CD4-positive, CD25-positive, alpha-beta regulatory T cell (primary cell): ENCODE measurements around the gene UBQLN1. TPM values are rescaled to one million over a fixed set of nuclear protein-coding genes. Genes with fewer than 3 reads are reported as not detected.

Experiments used
- ATAC-seq, 2 donors: fragments of 150-1000 bp; cut with Tn5 transposase; one replicate each; pipeline ENCODE4 v1.10.0; 2021; ENCODE audit warnings: low read depth in 2 of 2, moderate number of reproducible peaks in 2 of 2, moderate library complexity in 1 of 2
- DNase-seq, 3 donors: peaks; one replicate each; pipeline versions ENCODE4 v3.0.0 to v3.0.0-alpha.2; 2012 to 2022; ENCODE audit warnings: mixed read lengths in 1 of 3
- H3K27ac ChIP-seq: one replicate; pipeline ENCODE4 v1.7.0; 2013; ENCODE audit warnings: mild to moderate bottlenecking, low read length; ENCODE audit not compliant: insufficient read depth, poor library complexity, severe bottlenecking
- H3K27me3 ChIP-seq: one replicate; pipeline ENCODE4 v1.7.0; 2013; ENCODE audit warnings: low read length; ENCODE audit not compliant: control insufficient read depth, insufficient read depth
- H3K36me3 ChIP-seq: one replicate; pipeline ENCODE4 v1.7.0; 2013; ENCODE audit warnings: mild to moderate bottlenecking, low read length, moderate library complexity; ENCODE audit not compliant: control insufficient read depth, insufficient read depth
- H3K4me1 ChIP-seq: 2 replicates; pipeline ENCODE4 v1.7.0; 2013; ENCODE audit warnings: mild to moderate bottlenecking, low read length; ENCODE audit not compliant: insufficient read depth, control insufficient read depth, poor library complexity, severe bottlenecking
- H3K4me3 ChIP-seq: one replicate; pipeline ENCODE4 v1.7.0; 2013; ENCODE audit warnings: low read depth, mild to moderate bottlenecking, low read length, moderate library complexity
- H3K9me3 ChIP-seq, 2 experiments: 1 replicate in 1 of 2; 2 replicates in 1 of 2; pipeline ENCODE4 v1.7.0; 2013; ENCODE audit warnings: low read length in 2 of 2, mild to moderate bottlenecking in 1 of 2, moderate library complexity in 1 of 2; ENCODE audit not compliant: control insufficient read depth in 2 of 2
- H3K27ac Mint-ChIP-seq, 3 donors: one replicate each; pipeline ENCODE4 v1.8.0; 2020 to 2022; ENCODE audit warnings: mild to moderate bottlenecking in 3 of 3, mixed read lengths in 3 of 3, moderate library complexity in 2 of 3
- H3K27me3 Mint-ChIP-seq: one replicate; pipeline ENCODE4 v1.8.0; 2022; ENCODE audit warnings: mild to moderate bottlenecking, mixed read lengths
- H3K36me3 Mint-ChIP-seq: one replicate; pipeline ENCODE4 v1.8.0; 2020; ENCODE audit warnings: mixed read lengths
- H3K4me1 Mint-ChIP-seq, 4 donors: one replicate each; pipeline ENCODE4 v1.8.0; 2020 to 2022; ENCODE audit warnings: mixed read lengths in 4 of 4, mild to moderate bottlenecking in 1 of 4
- H3K4me3 Mint-ChIP-seq, 4 donors: one replicate each; pipeline ENCODE4 v1.8.0; 2020 to 2022; ENCODE audit warnings: mild to moderate bottlenecking in 4 of 4, mixed read lengths in 4 of 4, moderate library complexity in 3 of 4
- H3K9me3 Mint-ChIP-seq, 7 donors: one replicate each; pipeline ENCODE4 v1.8.0; 2020 to 2022; ENCODE audit warnings: mixed read lengths in 7 of 7, mild to moderate bottlenecking in 3 of 7, moderate library complexity in 2 of 7
- polyA plus RNA-seq, 4 donors: library from polyadenylated mRNA; unstranded; fragments of 300-500 nt; fragmentation: Illumina TruSeq; gene quantifications; one replicate each; pipeline ENCODE4 v1.2.3, GENCODE V29; 2021
- total RNA-seq: library from RNA; stranded (reverse); gene quantifications from one replicate; pipeline ENCODE4 v1.2.3, GENCODE V29; 2022

The UBQLN1 gene
- total and polyA plus RNA-seq, 5 donors from 2014 or later: 70.0 to 141 (median 78.1) TPM

GRCh38 chr9:83722726-83723495 lies 15.2 kb upstream of the UBQLN1 start:
- Mint-ChIP-seq H3K4me3 (no peak overlapping the region), H3K4me1 (no peaks in the 10 kb centered on the region), H3K36me3 (peaks cover 4% of the 10 kb centered on the region), H3K27ac (no peak overlapping the region), H3K27me3 (peaks cover 4% of the 10 kb centered on the region), H3K9me3 (no peaks in the 10 kb centered on the region)
- Histone ChIP-seq H3K36me3 (no peaks in the 10 kb centered on the region), H3K27me3 (peaks cover 6% of the 10 kb centered on the region), H3K9me3 (no peaks in the 10 kb centered on the region), H3K4me1 (no peaks in the 10 kb centered on the region), H3K27ac (no peak overlapping the region), H3K4me3 (no peak overlapping the region)
- ATAC-seq (no peak), DNase-seq (no peak)

GRCh38 chr9:83721509-83721908 lies 13.8 kb upstream of the UBQLN1 start:
- ATAC-seq (no peak), DNase-seq (no peak)
- H3K27me3 Mint-ChIP-seq: peaks cover 4% of the 10 kb centered on the region
- peaks cover 4% of the 10 kb centered on the region for H3K36me3 Mint-ChIP-seq
- H3K9me3 Mint-ChIP-seq: no peaks in the 10 kb centered on the region
- Histone ChIP-seq H3K36me3 (no peaks in the 10 kb centered on the region), H3K9me3 (no peaks in the 10 kb centered on the region), H3K4me1 (no peaks in the 10 kb centered on the region), H3K27me3 (peaks cover 7% of the 10 kb centered on the region), H3K4me3 (no peak overlapping the region), H3K27ac (no peak overlapping the region)
- no peak overlapping the region for H3K27ac Mint-ChIP-seq
- no peaks in the 10 kb centered on the region for H3K4me1 Mint-ChIP-seq
- H3K4me3 Mint-ChIP-seq: no peak overlapping the region

GRCh38 chr9:83715794-83716193 lies 8.0 kb upstream of the UBQLN1 start:
- no peak for ATAC-seq
- DNase-seq: no peak
- H3K36me3 Mint-ChIP-seq: no peaks in the 10 kb centered on the region

GRCh38 chr9:83715221-83715620 lies 7.5 kb upstream of the UBQLN1 start:
- Mint-ChIP-seq H3K9me3 (no peaks in the 10 kb centered on the region), H3K27ac (no peak overlapping the region), H3K27me3 (no peaks in the 10 kb centered on the region), H3K4me3 (no peak overlapping the region), H3K36me3 (no peaks in the 10 kb centered on the region), H3K4me1 (no peaks in the 10 kb centered on the region)
- Histone ChIP-seq H3K9me3 (no peaks in the 10 kb centered on the region), H3K36me3 (no peaks in the 10 kb centered on the region), H3K27me3 (peaks cover 1% of the 10 kb centered on the region), H3K27ac (no peak overlapping the region), H3K4me3 (no peak overlapping the region), H3K4me1 (no peaks in the 10 kb centered on the region)
- ATAC-seq (no peak), DNase-seq (no peak)

More at GRCh38 chr9:83715794-83716193, 8.0 kb upstream of the UBQLN1 start:
- H3K4me3 Mint-ChIP-seq: no peak overlapping the region
- H3K4me1 Mint-ChIP-seq: no peaks in the 10 kb centered on the region
- Histone ChIP-seq H3K27me3 (peaks cover 1% of the 10 kb centered on the region), H3K4me1 (no peaks in the 10 kb centered on the region), H3K27ac (no peak overlapping the region), H3K9me3 (no peaks in the 10 kb centered on the region), H3K36me3 (no peaks in the 10 kb centered on the region), H3K4me3 (no peak overlapping the region)
- no peaks in the 10 kb centered on the region for H3K9me3 Mint-ChIP-seq
- no peaks in the 10 kb centered on the region for H3K27me3 Mint-ChIP-seq
- no peak overlapping the region for H3K27ac Mint-ChIP-seq

GRCh38 chr9:83714329-83714728 lies 6.6 kb upstream of the UBQLN1 start:
- peaks cover 1% of the 10 kb centered on the region for H3K27me3 ChIP-seq
- no peaks in the 10 kb centered on the region for H3K27me3 Mint-ChIP-seq
- no peaks in the 10 kb centered on the region for H3K9me3 Mint-ChIP-seq
- no peak overlapping the region for H3K27ac ChIP-seq
- no peaks in the 10 kb centered on the region for H3K36me3 Mint-ChIP-seq
- H3K4me1 ChIP-seq: no peaks in the 10 kb centered on the region
- H3K4me3 ChIP-seq: no peak overlapping the region
- H3K27ac Mint-ChIP-seq: peak overlapping the region in 1 of 3 donors; percentile 7
- peak in 1 of 3 donors; percentile 46 for DNase-seq
- H3K4me3 Mint-ChIP-seq: no peak overlapping the region
- no peaks in the 10 kb centered on the region for H3K36me3 ChIP-seq
- peaks cover 0 to 3% (median 1%) of the 10 kb centered on the region in 4 donors for H3K4me1 Mint-ChIP-seq
- H3K9me3 ChIP-seq: no peaks in the 10 kb centered on the region
- ATAC-seq: peak in 1 of 2 donors; percentile 37

- peak in 2 of 3 donors; percentile 36 to 71 for DNase-seq
- H3K4me3 ChIP-seq: peak overlapping the region; percentile 92
- Mint-ChIP-seq H3K4me3 (peak overlapping the region; percentile 88 to 99 (median 95)), H3K36me3 (peaks cover 9% of the 10 kb centered on the region), H3K27ac (peak overlapping the region; percentile 99), H3K9me3 (peaks cover 0 to 3% (median 0%) of the 10 kb centered on the region in 7 donors), H3K4me1 (peaks cover 14 to 44% (median 31%) of the 10 kb centered on the region in 4 donors), H3K27me3 (peaks cover 4% of the 10 kb centered on the region)
- H3K4me1 ChIP-seq: peaks cover 35% of the 10 kb centered on the region
- no peaks in the 10 kb centered on the region for H3K27me3 ChIP-seq
- ATAC-seq: peak; percentile 12 to 14
- no peaks in the 10 kb centered on the region for H3K36me3 ChIP-seq
- no peaks in the 10 kb centered on the region for H3K9me3 ChIP-seq
- peak overlapping the region; percentile 97 for H3K27ac ChIP-seq
These were observed 879 bp upstream of the UBQLN1 start for GRCh38 chr9:83708515-83709158.

GRCh38 chr9:83707518-83707767 lies 315 bp downstream of the UBQLN1 start:
- peak overlapping the region; percentile 94 for H3K4me3 ChIP-seq
- DNase-seq (no peak), ATAC-seq (no peak)
- H3K27me3 ChIP-seq: no peaks in the 10 kb centered on the region
- Mint-ChIP-seq H3K9me3 (peaks cover 0 to 3% (median 0%) of the 10 kb centered on the region in 7 donors), H3K4me3 (peak overlapping the region; percentile 88 to 99 (median 95)), H3K27ac (peak overlapping the region; percentile 99), H3K4me1 (peaks cover 19 to 54% (median 40%) of the 10 kb centered on the region in 4 donors), H3K27me3 (peaks cover 4% of the 10 kb centered on the region), H3K36me3 (peaks cover 12% of the 10 kb centered on the region)
- no peaks in the 10 kb centered on the region for H3K9me3 ChIP-seq
- peaks cover 43% of the 10 kb centered on the region for H3K4me1 ChIP-seq
- peak overlapping the region; percentile 97 for H3K27ac ChIP-seq
- H3K36me3 ChIP-seq: no peaks in the 10 kb centered on the region
